Trophoblast cell (in vitro differentiated cells and primary cell): ENCODE results near the gene PLEKHG5.

Experiments used
- DNase-seq, 2 donors: peaks; one replicate each; pipeline ENCODE4 v3.0.0-alpha.2; 2016
- H2AFZ ChIP-seq: 2 replicates; pipeline ENCODE4 v1.6.1; 2013; ENCODE audit warnings: low read length, moderate library complexity, mild to moderate bottlenecking; ENCODE audit not compliant: insufficient read depth, poor library complexity
- H2AK5ac ChIP-seq: 2 replicates; pipeline ENCODE4 v1.6.1; 2013; ENCODE audit warnings: mild to moderate bottlenecking, low read length
- H2BK120ac ChIP-seq: 2 replicates; pipeline ENCODE4 v1.6.1; 2013; ENCODE audit warnings: low read length, mild to moderate bottlenecking, moderate library complexity; ENCODE audit not compliant: insufficient read depth, poor library complexity
- H2BK12ac ChIP-seq: 2 replicates; pipeline ENCODE4 v1.6.1; 2013; ENCODE audit warnings: mild to moderate bottlenecking, low read length, moderate library complexity
- H2BK5ac ChIP-seq: 2 replicates; pipeline ENCODE4 v1.6.1; 2013; ENCODE audit warnings: low read length, low read depth, moderate library complexity, mild to moderate bottlenecking; ENCODE audit not compliant: poor library complexity
- H3K14ac ChIP-seq: 2 replicates; pipeline ENCODE4 v1.6.1; 2013; ENCODE audit warnings: mild to moderate bottlenecking, low read length
- H3K18ac ChIP-seq: 2 replicates; pipeline ENCODE4 v1.6.1; 2013; ENCODE audit warnings: mild to moderate bottlenecking, low read length
- H3K23ac ChIP-seq: 2 replicates; pipeline ENCODE4 v1.6.1; 2013; ENCODE audit warnings: low read length
- H3K27ac ChIP-seq: 2 replicates; pipeline ENCODE4 v1.5.1; 2013; ENCODE audit warnings: low read depth, mild to moderate bottlenecking, inconsistent platforms, low read length, moderate library complexity
- H3K27me3 ChIP-seq: 2 replicates; pipeline ENCODE4 v1.6.1; 2013; ENCODE audit warnings: inconsistent platforms, mild to moderate bottlenecking, low read length, moderate library complexity; ENCODE audit not compliant: insufficient read depth
- H3K36me3 ChIP-seq, 2 experiments: 1 replicate in 1 of 2; 2 replicates in 1 of 2; pipeline ENCODE4 v1.6.1; 2013; ENCODE audit warnings: low read length in 2 of 2, mild to moderate bottlenecking in 2 of 2, moderate library complexity in 1 of 2; ENCODE audit not compliant: insufficient read depth in 2 of 2, control insufficient read depth in 1 of 2
- H3K4ac ChIP-seq: 2 replicates; pipeline ENCODE4 v1.6.1; 2013; ENCODE audit warnings: low read depth, mild to moderate bottlenecking, low read length, moderate library complexity
- H3K4me1 ChIP-seq, 2 experiments: 1 replicate in 1 of 2; 2 replicates in 1 of 2; pipeline ENCODE4 v1.6.1; 2013; ENCODE audit warnings: low read length in 2 of 2, mild to moderate bottlenecking in 2 of 2, moderate library complexity in 1 of 2; ENCODE audit not compliant: insufficient read depth in 2 of 2, control insufficient read depth in 1 of 2
- H3K4me2 ChIP-seq: 2 replicates; pipeline ENCODE4 v1.6.1; 2013; ENCODE audit warnings: inconsistent platforms, mild to moderate bottlenecking, low read length, moderate library complexity
- H3K4me3 ChIP-seq: 2 replicates; pipeline ENCODE4 v1.5.1; 2013; ENCODE audit warnings: mild to moderate bottlenecking, low read depth, low read length, inconsistent platforms
- H3K79me1 ChIP-seq: one replicate; pipeline ENCODE4 v1.6.1; 2013; ENCODE audit warnings: low read length
- H3K79me2 ChIP-seq: 2 replicates; pipeline ENCODE4 v1.6.1; 2013; ENCODE audit warnings: low read length, mild to moderate bottlenecking; ENCODE audit not compliant: control insufficient read depth, insufficient read depth, poor library complexity
- H3K9ac ChIP-seq: 2 replicates; pipeline ENCODE4 v1.6.1; 2013; ENCODE audit warnings: mild to moderate bottlenecking, low read length
- H3K9me3 ChIP-seq: 2 replicates; pipeline ENCODE4 v1.6.1; 2013; ENCODE audit warnings: low read depth, mild to moderate bottlenecking, control low read depth, inconsistent platforms, low read length; ENCODE audit not compliant: insufficient read depth
- H4K12ac ChIP-seq: 2 replicates; pipeline ENCODE4 v1.6.1; 2013; ENCODE audit warnings: low read depth, mild to moderate bottlenecking, low read length, moderate library complexity
- H4K8ac ChIP-seq: 2 replicates; pipeline ENCODE4 v1.6.1; 2013; ENCODE audit warnings: low read depth, mild to moderate bottlenecking, low read length, moderate library complexity
- H4K91ac ChIP-seq: one replicate; pipeline ENCODE4 v1.6.1; 2013; ENCODE audit warnings: low read depth, mild to moderate bottlenecking, low read length, moderate library complexity
- WGBS: extraction: QIAGEN DNeasy Blood & Tissue Kit; methylation state at CpG from one replicate; pipeline ENCODE4 v1.1.7; 2013; ENCODE audit warnings: missing lambda C conversion rate; ENCODE audit not compliant: insufficient read length, insufficient coverage; ENCODE audit errors: extremely low coverage; 5-methylcytosine and 5-hydroxymethylcytosine counted together

The PLEKHG5 gene

GRCh38 chr1:6448749-6449631, 42.5 kb downstream of the PLEKHG5 start:
- no peak overlapping the region for H2AK5ac ChIP-seq
- no peak overlapping the region for H2BK120ac ChIP-seq
- H3K4ac ChIP-seq, result no peak overlapping the region
- no peak overlapping the region for H4K12ac ChIP-seq
- no peak overlapping the region for H3K23ac ChIP-seq
- H2AFZ ChIP-seq, result no peak overlapping the region
- H3K4me3 ChIP-seq, result no peak overlapping the region
- H3K4me2 ChIP-seq, result peak overlapping the region; percentile 56
- H3K9ac ChIP-seq, result no peak overlapping the region
- H3K79me1 ChIP-seq, result no peaks in the 10 kb centered on the region
- no peak for DNase-seq
- H4K8ac ChIP-seq, result no peak overlapping the region
- no peak overlapping the region for H2BK12ac ChIP-seq
- no peak overlapping the region for H3K14ac ChIP-seq
- H3K27me3 ChIP-seq, result peaks cover 21% of the 10 kb centered on the region
- H3K9me3 ChIP-seq, result no peaks in the 10 kb centered on the region
- no peak overlapping the region for H3K27ac ChIP-seq
- H3K79me2 ChIP-seq, result no peaks in the 10 kb centered on the region
- no CpG with 5 or more reads among the region's 66 CpGs for WGBS
- no peak overlapping the region for H2BK5ac ChIP-seq
- no peak overlapping the region for H3K18ac ChIP-seq
- peaks cover 4 to 13% of the 10 kb centered on the region in 2 experiments for H3K4me1 ChIP-seq
- H3K36me3 ChIP-seq, result no peaks in the 10 kb centered on the region
- H4K91ac ChIP-seq, result no peak overlapping the region

GRCh38 chr1:6447818-6448748, 43.4 kb downstream of the PLEKHG5 start:
- H3K18ac ChIP-seq, result no peak overlapping the region
- peaks cover 4 to 13% of the 10 kb centered on the region in 2 experiments for H3K4me1 ChIP-seq
- WGBS, result no CpG with 5 or more reads among the region's 68 CpGs
- peaks cover 21% of the 10 kb centered on the region for H3K27me3 ChIP-seq
- H2BK12ac ChIP-seq, result no peak overlapping the region
- H3K4ac ChIP-seq, result no peak overlapping the region
- no peak for DNase-seq
- no peak overlapping the region for H4K91ac ChIP-seq
- H3K9ac ChIP-seq, result no peak overlapping the region
- no peak overlapping the region for H3K14ac ChIP-seq
- peak overlapping the region; percentile 73 for H3K4me2 ChIP-seq
- H3K23ac ChIP-seq, result no peak overlapping the region
- H2AFZ ChIP-seq, result no peak overlapping the region
- no peak overlapping the region for H3K4me3 ChIP-seq
- H2BK5ac ChIP-seq, result no peak overlapping the region
- no peak overlapping the region for H4K12ac ChIP-seq
- H2BK120ac ChIP-seq, result no peak overlapping the region
- no peaks in the 10 kb centered on the region for H3K79me1 ChIP-seq
- no peak overlapping the region for H3K27ac ChIP-seq
- H3K36me3 ChIP-seq, result no peaks in the 10 kb centered on the region
- H3K9me3 ChIP-seq, result no peaks in the 10 kb centered on the region
- H3K79me2 ChIP-seq, result no peaks in the 10 kb centered on the region
- no peak overlapping the region for H2AK5ac ChIP-seq
- H4K8ac ChIP-seq, result no peak overlapping the region

- Histone ChIP-seq H3K14ac (no peak overlapping the region), H3K23ac (no peak overlapping the region), H4K91ac (no peak overlapping the region), H3K27me3 (peaks cover 21% of the 10 kb centered on the region), H3K27ac (no peak overlapping the region), H3K79me2 (no peaks in the 10 kb centered on the region), H3K36me3 (no peaks in the 10 kb centered on the region), H4K8ac (peak overlapping the region; percentile 21), H2AK5ac (no peak overlapping the region), H2BK5ac (no peak overlapping the region), H4K12ac (no peak overlapping the region), H3K79me1 (no peaks in the 10 kb centered on the region), H3K4me3 (peak overlapping the region; percentile 52), H3K9me3 (no peaks in the 10 kb centered on the region), H3K4me1 (peaks cover 4 to 13% of the 10 kb centered on the region in 2 experiments), H3K4me2 (peak overlapping the region; percentile 73), H2BK120ac (peak overlapping the region; percentile 11), H2BK12ac (no peak overlapping the region), H3K4ac (no peak overlapping the region), H3K18ac (peak overlapping the region; percentile 5), H2AFZ (peak overlapping the region; percentile 71), H3K9ac (no peak overlapping the region)
- no CpG with 5 or more reads among the region's 67 CpGs for WGBS
- DNase-seq, result no peak
These were observed 44.2 kb downstream of the PLEKHG5 start for GRCh38 chr1:6447016-6447817.

GRCh38 chr1:6446665-6447015, 44.8 kb downstream of the PLEKHG5 start:
- H3K4me2 ChIP-seq, result peak overlapping the region; percentile 73
- H3K9ac ChIP-seq, result no peak overlapping the region
- WGBS, result no CpG with 5 or more reads among the region's 4 CpGs
- H3K79me1 ChIP-seq, result no peaks in the 10 kb centered on the region
- H3K4me1 ChIP-seq, result peaks cover 4 to 13% of the 10 kb centered on the region in 2 experiments
- no peak for DNase-seq
- H2BK12ac ChIP-seq, result no peak overlapping the region
- no peak overlapping the region for H3K4ac ChIP-seq
- no peak overlapping the region for H4K91ac ChIP-seq
- no peak overlapping the region for H2AFZ ChIP-seq
- no peak overlapping the region for H4K12ac ChIP-seq
- peaks cover 21% of the 10 kb centered on the region for H3K27me3 ChIP-seq
- H2AK5ac ChIP-seq, result no peak overlapping the region
- H3K79me2 ChIP-seq, result no peaks in the 10 kb centered on the region
- no peak overlapping the region for H3K14ac ChIP-seq
- peak overlapping the region; percentile 11 for H2BK120ac ChIP-seq
- no peak overlapping the region for H2BK5ac ChIP-seq
- H3K36me3 ChIP-seq, result no peaks in the 10 kb centered on the region
- peak overlapping the region; percentile 21 for H4K8ac ChIP-seq
- H3K9me3 ChIP-seq, result no peaks in the 10 kb centered on the region
- H3K27ac ChIP-seq, result no peak overlapping the region
- no peak overlapping the region for H3K23ac ChIP-seq
- peak overlapping the region; percentile 5 for H3K18ac ChIP-seq
- peak overlapping the region; percentile 18 for H3K4me3 ChIP-seq
